Natural killer cell (primary cell): ENCODE results near the gene TMEM271. TPM values are rescaled to one million over a fixed set of nuclear protein-coding genes. Genes with fewer than 3 reads are reported as not detected.
"Not testable (repeated sequence)": the region's sequence is repeated elsewhere in the genome, so short reads cannot be mapped to it uniquely, and the experiment has no call there.

Source experiments
- ATAC-seq, 3 donors: fragments of 150-1000 bp in 2 of 3; fragments of 200-7000 bp in 1 of 3; cut with Tn5 transposase; 1 replicate in 1 of 3; 2 replicates in 2 of 3; pipeline ENCODE4 v1.10.0; 2021; ENCODE audit warnings: mild to moderate bottlenecking in 2 of 3, moderate library complexity in 2 of 3
- DNase-seq, 2 donors: peaks; one replicate each; pipeline versions ENCODE4 v3.0.0 to v3.0.0-alpha.2; 2013 to 2021; ENCODE audit warnings: mixed read lengths in 1 of 2
- H3K27ac ChIP-seq: one replicate; pipeline ENCODE4 v1.5.1; 2013; ENCODE audit warnings: mild to moderate bottlenecking, low read length
- H3K27me3 ChIP-seq: one replicate; pipeline ENCODE4 v1.6.1; 2013; ENCODE audit warnings: low read length; ENCODE audit not compliant: control insufficient read depth, insufficient read depth
- H3K36me3 ChIP-seq: one replicate; pipeline ENCODE4 v1.6.1; 2013; ENCODE audit warnings: low read length; ENCODE audit not compliant: control insufficient read depth, insufficient read depth
- H3K4me1 ChIP-seq: one replicate; pipeline ENCODE4 v1.6.1; 2013; ENCODE audit warnings: low read length; ENCODE audit not compliant: control insufficient read depth, insufficient read depth
- H3K4me3 ChIP-seq: one replicate; pipeline ENCODE4 v1.5.1; 2013; ENCODE audit warnings: low read length
- H3K9me3 ChIP-seq: one replicate; pipeline ENCODE4 v1.6.1; 2013; ENCODE audit warnings: low read length; ENCODE audit not compliant: control insufficient read depth, insufficient read depth
- H3K27ac Mint-ChIP-seq, 2 donors: one replicate each; pipeline ENCODE4 v1.8.0; 2022; ENCODE audit warnings: mild to moderate bottlenecking in 2 of 2, mixed read lengths in 2 of 2, moderate library complexity in 1 of 2
- H3K27me3 Mint-ChIP-seq, 2 donors: one replicate each; pipeline ENCODE4 v1.8.0; 2022; ENCODE audit warnings: low read depth in 2 of 2, mixed read lengths in 2 of 2
- H3K36me3 Mint-ChIP-seq: one replicate; pipeline ENCODE4 v1.8.0; 2022; ENCODE audit warnings: mixed read lengths
- H3K4me1 Mint-ChIP-seq, 2 donors: one replicate each; pipeline ENCODE4 v1.8.0; 2022; ENCODE audit warnings: mixed read lengths in 2 of 2
- H3K4me3 Mint-ChIP-seq: one replicate; pipeline ENCODE4 v1.8.0; 2022; ENCODE audit warnings: mild to moderate bottlenecking, moderate library complexity, mixed read lengths
- H3K9me3 Mint-ChIP-seq, 2 donors: one replicate each; pipeline ENCODE4 v1.8.0; 2022; ENCODE audit warnings: mixed read lengths in 2 of 2
- CTCF ChIP-seq: fragments of 200-600 bp; IDR thresholded peaks from one replicate; pipeline ENCODE4 v1.8.0; 2022; ENCODE audit warnings: antibody characterized with exemption
- WGBS: methylation state at CpG from one replicate; pipeline ENCODE4 v1.1.7; 2013; ENCODE audit warnings: missing lambda C conversion rate; ENCODE audit not compliant: insufficient coverage; 5-methylcytosine and 5-hydroxymethylcytosine counted together
- intact Hi-C: fragments of 100-400 bp; cut with micrococcal nuclease; formaldehyde crosslinking; loops from one replicate; pipeline ENCODE4 v1.14.2; 2022
- total RNA-seq, 4 donors: library from RNA; stranded (reverse); fragments of 120-200 nt in 1 of 4; gene quantifications; one replicate each; pipeline versions ENCODE4 v1.2.3 to v1.2.4, GENCODE V29; 2013 to 2022

TMEM271 gene
- total RNA-seq, 3 donors from 2014 or later (not counting 1 experiment from before 2014, with no cell fraction given), result not detected

GRCh38 chr4:555566-556275, 20.4 kb downstream of the TMEM271 start:
- Histone ChIP-seq H3K9me3 (peaks cover 3% of the 10 kb centered on the region), H3K36me3 (no peaks in the 10 kb centered on the region), H3K27me3 (no peaks in the 10 kb centered on the region), H3K27ac (no peak overlapping the region), H3K4me1 (no peaks in the 10 kb centered on the region), H3K4me3 (no peak overlapping the region)
- Mint-ChIP-seq H3K27ac (no peak overlapping the region), H3K4me3 (no peak overlapping the region), H3K9me3 (peaks cover 3 to 4% of the 10 kb centered on the region in 2 donors), H3K36me3 (no peaks in the 10 kb centered on the region), H3K4me1 (no peaks in the 10 kb centered on the region), H3K27me3 (peaks cover 8% of the 10 kb centered on the region in 2 donors)
- 88% methylated on average over 14 of the region's 14 CpGs for WGBS
- DNase-seq, result no peak
- ATAC-seq, result no peak
- no peak for TF ChIP-seq CTCF
- intact Hi-C loops, result no loop called here

DNA sequence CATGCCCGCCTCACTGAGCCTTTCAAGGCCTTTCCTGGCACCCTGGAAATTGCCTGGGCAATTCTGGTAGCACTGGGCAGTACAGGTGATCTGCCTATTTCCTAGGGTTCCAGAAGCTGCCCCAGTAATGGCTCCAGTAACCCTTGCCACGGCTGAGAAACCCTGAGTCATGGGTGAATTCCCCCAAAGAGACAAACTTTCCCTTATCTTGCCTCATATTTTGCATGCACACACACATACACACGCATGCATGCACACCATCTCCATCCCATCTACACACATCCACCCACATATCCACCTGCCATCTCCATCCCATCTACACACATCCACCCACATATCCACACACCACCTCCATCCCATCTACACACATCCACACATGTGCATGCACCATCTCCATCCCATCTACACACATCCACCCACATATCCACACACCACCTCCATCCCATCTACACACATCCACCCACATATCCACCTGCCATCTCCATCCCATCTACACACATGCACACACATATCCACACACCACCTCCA, 21.2 kb downstream of the TMEM271 start:
- H3K4me3 Mint-ChIP-seq, intact Hi-C loops, H3K27ac ChIP-seq, H3K27me3 Mint-ChIP-seq, H3K36me3 Mint-ChIP-seq, ATAC-seq, DNase-seq, H3K4me1 Mint-ChIP-seq, H3K4me1 ChIP-seq, H3K9me3 Mint-ChIP-seq, H3K27ac Mint-ChIP-seq, H3K36me3 ChIP-seq, H3K27me3 ChIP-seq, H3K4me3 ChIP-seq, H3K9me3 ChIP-seq: not testable (repeated sequence)
- WGBS, result 81% methylated on average over 3 of the region's 3 CpGs

GRCh38 chr4:552019-552418, 24.1 kb downstream of the TMEM271 start:
- H3K36me3 Mint-ChIP-seq, result no peaks in the 10 kb centered on the region
- TF ChIP-seq CTCF, result no peak
- Histone ChIP-seq H3K9me3 (no peaks in the 10 kb centered on the region), H3K4me1 (no peaks in the 10 kb centered on the region), H3K27me3 (peaks cover 4% of the 10 kb centered on the region), H3K36me3 (no peaks in the 10 kb centered on the region), H3K4me3 (no peak overlapping the region), H3K27ac (no peak overlapping the region)
- no peak for ATAC-seq
- intact Hi-C loops, result no loop called here
- no peaks in the 10 kb centered on the region for H3K4me1 Mint-ChIP-seq
- WGBS, result 78% methylated on average over 5 of the region's 5 CpGs
- DNase-seq, result no peak
- no peak overlapping the region for H3K27ac Mint-ChIP-seq
- no peak overlapping the region for H3K4me3 Mint-ChIP-seq
- peaks cover 8 to 11% of the 10 kb centered on the region in 2 donors for H3K27me3 Mint-ChIP-seq
- peaks cover 4 to 8% of the 10 kb centered on the region in 2 donors for H3K9me3 Mint-ChIP-seq

- H3K4me1 Mint-ChIP-seq, H3K4me1 ChIP-seq, ATAC-seq, DNase-seq, H3K9me3 ChIP-seq, H3K27me3 ChIP-seq, intact Hi-C loops, H3K36me3 Mint-ChIP-seq, H3K9me3 Mint-ChIP-seq, H3K36me3 ChIP-seq, H3K4me3 ChIP-seq, H3K27ac Mint-ChIP-seq, H3K4me3 Mint-ChIP-seq, H3K27ac ChIP-seq: not testable (repeated sequence)
- peaks cover 8 to 16% of the 10 kb centered on the region in 2 donors for H3K27me3 Mint-ChIP-seq
- 94% methylated on average over 16 of the region's 27 CpGs for WGBS
Observed at GRCh38 chr4:550268-550667, 25.8 kb downstream of the TMEM271 start.
